Jurkat, Clone E6-1 (cell line): Measurements from ENCODE around the gene PNO1.
A peak's percentile ranks its signal among the peaks of the same experiment; 100 is the strongest.

Experiments
- DNase-seq: peaks from one replicate; pipeline ENCODE4 v3.0.0-alpha.2; 2011; ENCODE audit warnings: low read depth, low spot score
- H3K4me3 ChIP-seq: 2 replicates; pipeline ENCODE4 v1.5.1; 2011; ENCODE audit warnings: mild to moderate bottlenecking, low read length, control low read depth, moderate library complexity

PNO1 gene

GRCh38 chr2:68188831-68189230 lies 31.1 kb downstream of the PNO1 start:
- H3K4me3 ChIP-seq: no peak overlapping the region
- no peak for DNase-seq

GRCh38 chr2:68189991-68190784 lies 32.5 kb downstream of the PNO1 start:
- H3K4me3 ChIP-seq: no peak overlapping the region

GRCh38 chr2:68190991-68191731 lies 33.5 kb downstream of the PNO1 start:
- no peak for DNase-seq
- no peak overlapping the region for H3K4me3 ChIP-seq

More at GRCh38 chr2:68189991-68190784, 32.5 kb downstream of the PNO1 start:
- no peak for DNase-seq

- DNase-seq: no peak
- no peak overlapping the region for H3K4me3 ChIP-seq
These were observed 35.5 kb downstream of the PNO1 start for GRCh38 chr2:68193144-68193543.

GRCh38 chr2:68193787-68194372 lies 36.2 kb downstream of the PNO1 start:
- no peak overlapping the region for H3K4me3 ChIP-seq
- DNase-seq: no peak

GRCh38 chr2:68195096-68195495 lies 37.4 kb downstream of the PNO1 start:
- DNase-seq: no peak
- no peak overlapping the region for H3K4me3 ChIP-seq

GRCh38 chr2:68196120-68196716 lies 38.5 kb downstream of the PNO1 start:
- peak; percentile 63 for DNase-seq
- H3K4me3 ChIP-seq: no peak overlapping the region

- no peak overlapping the region for H3K4me3 ChIP-seq
- no peak for DNase-seq
These were observed 42.6 kb downstream of the PNO1 start for GRCh38 chr2:68200157-68200787.

GRCh38 chr2:68203587-68203986 lies 45.9 kb downstream of the PNO1 start:
- no peak overlapping the region for H3K4me3 ChIP-seq
- DNase-seq: no peak

GRCh38 chr2:68206793-68207192 lies 49.1 kb downstream of the PNO1 start:
- no peak for DNase-seq

GRCh38 chr2:68214381-68214780 lies 56.7 kb downstream of the PNO1 start:
- no peak overlapping the region for H3K4me3 ChIP-seq
- DNase-seq: no peak

More at GRCh38 chr2:68206793-68207192, 49.1 kb downstream of the PNO1 start:
- no peak overlapping the region for H3K4me3 ChIP-seq

GRCh38 chr2:68216454-68217310 lies 59.0 kb downstream of the PNO1 start:
- H3K4me3 ChIP-seq: no peak overlapping the region
- DNase-seq: no peak

- H3K4me3 ChIP-seq: no peak overlapping the region
- DNase-seq: no peak
These were observed 60.0 kb downstream of the PNO1 start for GRCh38 chr2:68217729-68218128.

GRCh38 chr2:68218343-68218901 lies 60.7 kb downstream of the PNO1 start:
- no peak overlapping the region for H3K4me3 ChIP-seq
- DNase-seq: no peak

- DNase-seq: no peak
- no peak overlapping the region for H3K4me3 ChIP-seq
These were observed 64.6 kb downstream of the PNO1 start for GRCh38 chr2:68222287-68222686.

GRCh38 chr2:68223419-68223818 lies 65.7 kb downstream of the PNO1 start:
- DNase-seq: no peak

GRCh38 chr2:68225119-68225632 lies 67.5 kb downstream of the PNO1 start:
- DNase-seq: no peak
- H3K4me3 ChIP-seq: no peak overlapping the region

More at GRCh38 chr2:68223419-68223818, 65.7 kb downstream of the PNO1 start:
- H3K4me3 ChIP-seq: no peak overlapping the region
